G401.6 (cell line): ENCODE data around the gene DEPDC4.
A peak's percentile ranks its signal among the peaks of the same experiment; 100 is the strongest.
"Not testable (repeated sequence)": the region's sequence is repeated elsewhere in the genome, so short reads cannot be mapped to it uniquely, and the experiment has no call there.

ENCODE experiments used
- FAIRE-seq: peaks from 2 replicates; lab custom pipeline; 2012; peaks lifted over from hg19 to GRCh38; lab: Jason Lieb, UNC

The DEPDC4 gene

GRCh38 chr12:100266835-100267602, at the start of gene DEPDC4, which contains the start of gene SCYL2:
DEPDC4 (minus strand) TSS chr12:100267079; CDS start chr12:100267076, 3 bp downstream.
SCYL2 (plus strand) TSS chr12:100267177; CDS start chr12:100282971, 15,794 bp downstream.
- peak; percentile 95 for FAIRE-seq

GRCh38 chr12:100311317-100311716, 44.4 kb upstream of the DEPDC4 start:
- no peak for FAIRE-seq

- FAIRE-seq = not testable (repeated sequence)
Observed at GRCh38 chr12:100308138-100308537, 41.3 kb upstream of the DEPDC4 start.

- not testable (repeated sequence) for FAIRE-seq
Observed at GRCh38 chr12:100304334-100304733, 37.5 kb upstream of the DEPDC4 start.

- no peak for FAIRE-seq
Observed at GRCh38 chr12:100303831-100304230, 37.0 kb upstream of the DEPDC4 start.

- no peak for FAIRE-seq
Observed at GRCh38 chr12:100302081-100302480, 35.2 kb upstream of the DEPDC4 start.

- FAIRE-seq = no peak
Observed at GRCh38 chr12:100295764-100296555, 29.1 kb upstream of the DEPDC4 start.

- FAIRE-seq = not testable (repeated sequence)
Observed at GRCh38 chr12:100294366-100294765, 27.5 kb upstream of the DEPDC4 start.

- no peak for FAIRE-seq
Observed at GRCh38 chr12:100293017-100293416, 26.1 kb upstream of the DEPDC4 start.

GRCh38 chr12:100290016-100290415, 23.1 kb upstream of the DEPDC4 start:
- no peak for FAIRE-seq

GRCh38 chr12:100289038-100289437, 22.2 kb upstream of the DEPDC4 start:
- FAIRE-seq = no peak

- FAIRE-seq = not testable (repeated sequence)
Observed at GRCh38 chr12:100284556-100284955, 17.7 kb upstream of the DEPDC4 start.

- no peak for FAIRE-seq
Observed at GRCh38 chr12:100279607-100280244, 12.8 kb upstream of the DEPDC4 start.

- FAIRE-seq = no peak
Observed at GRCh38 chr12:100279159-100279558, 12.3 kb upstream of the DEPDC4 start.

GRCh38 chr12:100274291-100274690, 7.4 kb upstream of the DEPDC4 start:
- FAIRE-seq = no peak

- no peak for FAIRE-seq
Observed at GRCh38 chr12:100273782-100274181, 6.9 kb upstream of the DEPDC4 start.

GRCh38 chr12:100268835-100269564, 2.1 kb upstream of the DEPDC4 start:
- FAIRE-seq = no peak

GRCh38 chr12:100267603-100268281, 863 bp upstream of the DEPDC4 start:
- no peak for FAIRE-seq

GRCh38 chr12:100266585-100266834, 369 bp downstream of the DEPDC4 start:
- no peak for FAIRE-seq

GRCh38 chr12:100265732-100266584, 921 bp downstream of the DEPDC4 start:
- FAIRE-seq = no peak

GRCh38 chr12:100265107-100265506, 1.8 kb downstream of the DEPDC4 start:
- not testable (repeated sequence) for FAIRE-seq
